GM18861 (cell line): ENCODE measurements around the gene HIP1.
A peak's percentile ranks its signal among the peaks of the same experiment; 100 is the strongest.
"Not testable (repeated sequence)": the region's sequence is repeated elsewhere in the genome, so short reads cannot be mapped to it uniquely, and the experiment has no call there.

Source experiments
- ATAC-seq: cut with Tn5 transposase; IDR thresholded peaks from one replicate; pipeline ENCODE4 v1.9.1; 2021; ENCODE audit not compliant: unreplicated experiment

The HIP1 gene

GRCh38 chr7:75738604-75738974, at the start of gene HIP1:
HIP1 (minus strand) TSS chr7:75738941; CDS start chr7:75738920, 21 bp downstream.
- ATAC-seq: no peak

DNA sequence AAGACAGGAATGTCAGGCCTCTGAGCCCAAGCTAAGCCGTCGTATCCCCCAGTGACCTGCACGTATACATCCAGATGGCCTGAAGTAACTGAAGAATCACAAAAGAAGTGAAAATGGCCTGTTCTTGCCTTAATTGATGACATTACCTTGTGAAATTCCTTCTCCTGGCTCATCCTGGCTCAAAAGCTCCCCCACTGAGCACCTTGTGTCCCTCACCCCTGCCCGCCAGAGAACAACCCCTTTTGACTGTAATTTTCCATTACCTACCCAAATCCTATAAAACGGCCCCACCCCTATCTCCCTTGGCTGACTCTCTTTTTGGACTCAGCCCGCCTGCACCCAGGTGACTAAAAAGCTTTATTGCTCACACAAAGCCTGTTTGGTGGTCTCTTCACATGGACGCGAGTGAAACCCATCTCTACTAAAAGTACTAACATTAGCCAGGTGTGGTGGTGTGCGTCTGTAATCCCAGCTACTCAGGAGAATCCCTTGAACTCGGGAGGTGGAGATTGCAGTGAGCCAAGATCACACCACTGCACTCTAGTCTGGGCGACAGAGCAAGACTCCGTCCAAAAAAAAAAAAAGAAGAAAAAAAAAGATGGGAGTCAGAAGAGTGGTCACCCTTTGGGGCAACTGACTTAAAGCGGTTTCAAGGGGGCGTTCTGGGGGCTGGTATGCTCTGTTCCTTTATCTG, 49.6 kb upstream of the HIP1 start:
- ATAC-seq: not testable (repeated sequence)

- not testable (repeated sequence) for ATAC-seq
These were observed 44.3 kb upstream of the HIP1 start for GRCh38 chr7:75783058-75783457.

DNA sequence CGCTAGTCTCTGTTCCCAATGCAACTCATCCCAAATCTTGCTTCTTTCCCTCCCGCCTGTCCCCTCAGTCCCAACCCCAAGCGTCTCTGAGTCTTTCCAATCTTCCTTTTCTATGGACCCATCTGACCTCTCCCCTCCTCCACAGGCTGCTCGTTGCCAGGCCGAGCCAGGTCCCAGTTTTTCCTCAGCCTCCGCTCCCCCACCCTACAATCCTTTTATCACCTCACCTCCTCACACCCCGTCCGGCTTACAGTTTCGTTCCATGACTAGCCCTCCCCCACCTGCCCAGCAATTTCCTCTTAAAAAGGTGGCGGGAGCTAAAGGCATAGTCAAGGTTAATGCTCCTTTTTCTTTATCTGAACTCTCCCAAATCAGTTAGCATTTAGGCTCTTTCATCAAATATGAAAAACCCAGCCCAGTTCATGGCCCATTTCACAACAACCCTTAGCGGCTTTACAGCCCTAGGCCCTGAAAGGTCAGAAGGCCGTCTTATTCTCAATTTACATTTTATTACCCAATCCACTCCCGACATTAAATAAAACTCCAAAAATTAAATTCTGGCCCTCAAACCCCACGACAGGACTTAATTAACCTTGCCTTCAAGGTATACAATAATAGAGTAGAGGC, 42.0 kb upstream of the HIP1 start:
- not testable (repeated sequence) for ATAC-seq

GRCh38 chr7:75779516-75779915, 40.8 kb upstream of the HIP1 start:
- ATAC-seq: not testable (repeated sequence)

GRCh38 chr7:75779035-75779434, 40.3 kb upstream of the HIP1 start:
- not testable (repeated sequence) for ATAC-seq

DNA sequence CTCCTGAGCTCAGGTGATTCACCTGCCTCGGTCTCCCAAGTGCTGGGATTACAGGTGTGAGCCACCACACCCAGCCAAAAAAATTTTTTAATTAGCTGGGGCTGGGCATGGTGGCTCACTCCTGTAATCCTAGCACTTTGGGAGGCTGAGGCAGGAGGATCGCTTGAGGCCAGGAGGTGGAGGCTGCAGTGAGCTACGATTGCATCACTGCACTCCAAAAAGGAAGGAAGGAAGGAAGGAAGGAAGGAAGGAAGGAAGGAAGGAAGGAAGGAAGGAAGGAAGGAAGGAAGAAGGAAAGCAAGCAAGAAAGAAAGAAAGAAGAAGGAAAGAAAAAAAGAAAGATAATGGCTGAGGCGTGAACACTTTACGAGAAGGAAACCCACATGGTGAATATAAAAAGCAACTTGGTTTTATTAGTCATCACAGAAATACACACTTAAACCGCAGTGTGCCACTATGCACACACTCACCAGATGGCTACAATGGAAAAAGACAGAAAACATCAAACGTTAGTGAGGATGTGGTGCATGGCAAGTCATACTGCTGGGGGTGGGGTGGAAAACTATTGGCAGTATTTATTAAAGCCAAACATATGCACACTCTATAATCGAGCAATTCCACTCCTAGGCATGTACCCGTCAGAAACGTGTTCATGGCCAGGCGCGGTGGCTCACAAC, 37.7 kb upstream of the HIP1 start:
- ATAC-seq: no peak

DNA sequence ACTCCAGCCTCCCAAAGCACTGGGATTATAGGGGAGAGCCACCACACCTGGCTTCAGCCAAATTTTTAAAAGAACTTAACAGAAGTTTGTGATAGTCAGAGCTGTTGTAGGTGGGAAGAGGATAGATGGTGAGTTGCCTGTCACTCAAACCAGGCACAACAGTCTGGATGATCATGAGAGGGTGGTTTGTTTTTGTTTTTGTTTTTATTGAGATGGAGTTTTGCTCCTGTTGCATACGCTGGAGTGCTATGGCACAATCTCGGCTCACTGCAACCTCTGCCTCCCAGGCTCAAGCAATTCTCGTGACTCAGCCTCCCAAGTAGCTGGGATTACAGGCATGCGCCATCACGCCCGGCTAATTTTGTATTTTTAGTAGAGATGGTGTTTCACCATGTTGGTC, 35.2 kb upstream of the HIP1 start:
- not testable (repeated sequence) for ATAC-seq

- no peak for ATAC-seq
These were observed 33.6 kb upstream of the HIP1 start, which contains the start of gene CCL26 for GRCh38 chr7:75772081-75773077. CCL26 (minus strand) TSS chr7:75772211; CDS start chr7:75772176, 35 bp downstream.

- ATAC-seq: no peak
These were observed 32.5 kb upstream of the HIP1 start for GRCh38 chr7:75771224-75771623.

DNA sequence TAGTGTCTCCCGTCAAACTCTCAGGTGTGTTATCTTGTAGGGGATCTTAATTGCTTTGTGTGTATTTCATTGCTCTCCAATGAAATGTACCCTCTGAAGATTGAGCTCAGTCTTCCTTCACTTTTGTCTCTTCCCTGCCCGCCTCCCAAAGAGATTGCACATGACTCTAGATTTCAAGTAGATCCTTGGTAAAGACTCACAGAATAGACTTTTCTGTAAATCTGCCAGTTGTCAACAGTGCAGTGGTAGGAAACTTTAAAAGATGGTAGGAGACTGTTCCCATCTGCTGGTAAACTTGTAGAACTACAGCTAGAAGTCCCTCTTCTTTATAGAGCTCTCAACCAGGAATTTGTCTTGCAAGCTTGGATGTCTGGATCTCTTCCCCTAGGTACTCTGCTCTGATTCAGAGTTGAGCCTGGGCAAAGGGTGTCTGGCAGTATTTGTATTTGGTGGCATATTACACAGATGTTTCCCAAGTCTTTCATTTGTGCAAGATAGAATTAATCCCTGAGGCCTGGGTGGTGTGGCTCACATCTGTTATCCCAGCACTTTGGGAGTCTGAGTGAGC, 23.7 kb upstream of the HIP1 start:
- ATAC-seq: peak; percentile 59

DNA sequence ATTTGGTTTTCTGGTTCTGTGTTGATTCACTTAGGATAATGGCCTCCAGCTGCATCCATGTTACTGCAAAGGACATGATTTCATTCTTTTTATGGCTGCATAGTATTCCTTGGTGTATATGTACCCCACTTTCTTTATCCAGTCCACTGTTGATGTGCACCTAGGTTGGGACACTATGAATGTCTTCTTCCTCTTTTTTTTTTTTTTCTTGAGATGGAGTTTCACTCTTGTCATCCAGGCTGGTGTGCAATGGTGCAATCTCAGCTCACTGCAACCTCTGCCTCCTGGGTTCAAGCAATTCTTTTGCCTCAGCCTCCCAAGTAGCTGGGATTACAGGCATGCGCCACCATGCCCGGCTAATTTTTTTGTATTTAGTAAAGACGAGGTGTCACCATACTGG, 23.1 kb upstream of the HIP1 start:
- not testable (repeated sequence) for ATAC-seq

GRCh38 chr7:75758491-75758890, 19.8 kb upstream of the HIP1 start:
- no peak for ATAC-seq

DNA sequence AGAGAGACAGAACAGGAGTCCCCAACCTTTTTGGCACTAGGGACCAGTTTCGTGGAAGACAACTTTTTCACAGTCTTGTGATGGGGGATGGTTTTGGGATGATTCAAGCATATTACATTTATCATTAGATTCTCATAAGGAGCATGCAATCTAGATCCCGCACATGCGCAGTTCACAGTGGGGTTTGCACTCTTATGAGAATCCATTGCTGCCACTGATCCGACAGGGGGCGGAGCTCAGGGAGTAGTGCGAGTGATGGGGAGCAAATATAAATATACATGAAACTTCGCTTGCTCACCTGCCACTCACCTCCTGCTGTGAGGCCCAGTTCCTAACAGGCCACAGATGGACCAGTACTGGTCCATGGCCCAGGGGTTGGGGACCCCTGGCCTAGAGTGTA, 19.1 kb upstream of the HIP1 start:
- ATAC-seq: no peak

GRCh38 chr7:75756991-75757676, 18.4 kb upstream of the HIP1 start:
- ATAC-seq: no peak

GRCh38 chr7:75756206-75756990, 17.7 kb upstream of the HIP1 start:
- ATAC-seq: no peak

- no peak for ATAC-seq
These were observed 4.7 kb upstream of the HIP1 start for GRCh38 chr7:75743455-75743859.

DNA sequence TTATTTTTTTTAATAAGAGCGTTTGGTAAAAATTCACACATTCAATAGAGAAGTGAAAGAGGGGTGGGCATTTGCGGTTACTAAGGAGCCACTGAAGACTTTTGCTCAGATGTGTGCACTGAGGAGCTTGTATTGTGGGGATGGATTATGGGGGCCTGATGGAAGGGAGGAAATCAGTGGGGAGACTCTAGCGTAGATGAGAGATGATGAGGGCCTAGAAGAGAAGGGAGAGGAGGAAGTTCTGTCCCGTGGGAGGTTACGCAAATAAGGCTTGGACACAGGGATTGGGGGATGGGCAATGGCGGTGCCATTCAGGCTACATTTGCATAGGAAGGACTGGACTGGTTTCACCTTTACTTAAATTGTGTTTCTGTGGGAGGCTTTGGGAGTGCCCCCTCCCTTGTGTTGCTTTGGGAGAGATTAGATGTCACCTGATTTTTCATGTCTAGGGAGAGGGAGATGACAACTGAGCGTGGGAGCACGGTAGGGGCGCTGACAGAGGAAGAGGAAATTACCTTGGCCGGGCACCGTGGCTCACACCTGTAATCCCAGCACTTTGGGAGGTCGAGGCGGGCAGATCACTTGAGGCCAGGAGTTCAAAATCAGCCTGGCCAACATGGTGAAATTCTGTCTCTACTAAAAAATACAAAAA, 2.2 kb upstream of the HIP1 start:
- ATAC-seq: no peak
